Vagina (tissue), 2 donors: ENCODE data around the gene PPP6R2.

Experiments
- POLR2A ChIP-seq, 2 donors: fragments of 450-650 bp; IDR thresholded peaks; one replicate each; pipeline ENCODE4 v1.6.1; 2017; ENCODE audit warnings: antibody characterized with exemption in 2 of 2, mild to moderate bottlenecking in 2 of 2, moderate library complexity in 2 of 2
- TF ChIP-seq, protein P1 (sequence below), 3 experiments: fragments of 450-650 bp in 2 of 3; fragments of 200-600 bp in 1 of 3; sonication (generic) in 1 of 3; IDR thresholded peaks; one replicate each; pipeline ENCODE4 v1.5.1; 2017 to 2019; ENCODE audit warnings: antibody characterized with exemption in 3 of 3, mild to moderate bottlenecking in 2 of 3, moderate library complexity in 2 of 3

- TF ChIP-seq, protein P1, sequence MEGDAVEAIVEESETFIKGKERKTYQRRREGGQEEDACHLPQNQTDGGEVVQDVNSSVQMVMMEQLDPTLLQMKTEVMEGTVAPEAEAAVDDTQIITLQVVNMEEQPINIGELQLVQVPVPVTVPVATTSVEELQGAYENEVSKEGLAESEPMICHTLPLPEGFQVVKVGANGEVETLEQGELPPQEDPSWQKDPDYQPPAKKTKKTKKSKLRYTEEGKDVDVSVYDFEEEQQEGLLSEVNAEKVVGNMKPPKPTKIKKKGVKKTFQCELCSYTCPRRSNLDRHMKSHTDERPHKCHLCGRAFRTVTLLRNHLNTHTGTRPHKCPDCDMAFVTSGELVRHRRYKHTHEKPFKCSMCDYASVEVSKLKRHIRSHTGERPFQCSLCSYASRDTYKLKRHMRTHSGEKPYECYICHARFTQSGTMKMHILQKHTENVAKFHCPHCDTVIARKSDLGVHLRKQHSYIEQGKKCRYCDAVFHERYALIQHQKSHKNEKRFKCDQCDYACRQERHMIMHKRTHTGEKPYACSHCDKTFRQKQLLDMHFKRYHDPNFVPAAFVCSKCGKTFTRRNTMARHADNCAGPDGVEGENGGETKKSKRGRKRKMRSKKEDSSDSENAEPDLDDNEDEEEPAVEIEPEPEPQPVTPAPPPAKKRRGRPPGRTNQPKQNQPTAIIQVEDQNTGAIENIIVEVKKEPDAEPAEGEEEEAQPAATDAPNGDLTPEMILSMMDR (IDR thresholded peaks at IDR 0.05), result no peak
- no peak for TF ChIP-seq POLR2A (IDR thresholded peaks at IDR 0.05)
Observed at GRCh38 chr22:50471962-50472361, 128.8 kb downstream of the PPP6R2 start.
